ENCODE measurements around the gene FNBP1. TPM values are rescaled to one million over a fixed set of nuclear protein-coding genes. Genes with fewer than 3 reads are reported as not detected.
A peak's percentile ranks its signal among the peaks of the same experiment; 100 is the strongest.
"Not testable (repeated sequence)": the region's sequence is repeated elsewhere in the genome, so short reads cannot be mapped to it uniquely, and the experiment has no call there.

Gene FNBP1
- total RNA-seq, 2 donors from 2014 or later: 27.7 to 29.0 TPM

GRCh38 chr9:130026583-130027340 lies 16.2 kb downstream of the FNBP1 start:
- intact Hi-C loops (cut with DNase I): no loop called here
- DNase-seq (no peak), ATAC-seq (no peak)

GRCh38 chr9:130024597-130024994 lies 18.4 kb downstream of the FNBP1 start:
- ATAC-seq (peak in 1 of 2 donors; percentile 30), DNase-seq (no peak)
- intact Hi-C loops (cut with DNase I): no loop called here

GRCh38 chr9:130023994-130024596 lies 18.9 kb downstream of the FNBP1 start:
- intact Hi-C loops (cut with DNase I): no loop called here
- DNase-seq: no peak
- no peak for ATAC-seq

GRCh38 chr9:130023144-130023787 lies 19.7 kb downstream of the FNBP1 start:
- DNase-seq (no peak), ATAC-seq (peak in 1 of 2 donors; percentile 12)
- intact Hi-C loops (cut with DNase I): no loop called here

GRCh38 chr9:130022566-130023143 lies 20.3 kb downstream of the FNBP1 start:
- ATAC-seq (no peak), DNase-seq (no peak)
- intact Hi-C loops (cut with DNase I): no loop called here

GRCh38 chr9:130021842-130022241 lies 21.1 kb downstream of the FNBP1 start:
- DNase-seq; intact Hi-C loops (cut with DNase I); ATAC-seq: not testable (repeated sequence)

- DNase-seq (no peak), ATAC-seq (no peak)
- intact Hi-C loops (cut with DNase I): no loop called here
Observed at GRCh38 chr9:130021123-130021522, 21.9 kb downstream of the FNBP1 start.

GRCh38 chr9:130020618-130021017 lies 22.4 kb downstream of the FNBP1 start:
- no peak for ATAC-seq
- no peak for DNase-seq
- intact Hi-C loops (cut with DNase I): no loop called here

GRCh38 chr9:130018265-130018664 lies 24.7 kb downstream of the FNBP1 start:
- intact Hi-C loops (cut with DNase I): no loop called here
- DNase-seq (no peak), ATAC-seq (no peak)

GRCh38 chr9:130017510-130017909 lies 25.5 kb downstream of the FNBP1 start:
- ATAC-seq; intact Hi-C loops (cut with DNase I); DNase-seq: not testable (repeated sequence)

GRCh38 chr9:130017076-130017475 lies 25.9 kb downstream of the FNBP1 start:
- intact Hi-C loops (cut with DNase I): no loop called here
- DNase-seq: no peak
- no peak for ATAC-seq

- no peak for ATAC-seq
- intact Hi-C loops (cut with DNase I): no loop called here
- DNase-seq: no peak
Observed at GRCh38 chr9:130015353-130016019, 27.5 kb downstream of the FNBP1 start.

- ATAC-seq (no peak), DNase-seq (no peak)
- intact Hi-C loops (cut with DNase I): no loop called here
Observed at GRCh38 chr9:130013326-130013725, 29.7 kb downstream of the FNBP1 start.

GRCh38 chr9:130010151-130010988 lies 32.6 kb downstream of the FNBP1 start:
- no peak for DNase-seq
- intact Hi-C loops (cut with DNase I): no loop called here
- ATAC-seq: no peak

- intact Hi-C loops (cut with DNase I); ATAC-seq; DNase-seq: not testable (repeated sequence)
Observed at GRCh38 chr9:130009546-130009945, 33.4 kb downstream of the FNBP1 start.

- DNase-seq: no peak
- no peak for ATAC-seq
- intact Hi-C loops (cut with DNase I): no loop called here
Observed at GRCh38 chr9:130008538-130008937, 34.5 kb downstream of the FNBP1 start.

- ATAC-seq; intact Hi-C loops (cut with DNase I): not testable (repeated sequence)
Observed at GRCh38 chr9:130006952-130007351, 36.0 kb downstream of the FNBP1 start.

GRCh38 chr9:130003943-130004552 lies 38.9 kb downstream of the FNBP1 start:
- intact Hi-C loops (cut with DNase I): no loop called here
- ATAC-seq (no peak), DNase-seq (no peak)

More at GRCh38 chr9:130006952-130007351, 36.0 kb downstream of the FNBP1 start:
- not testable (repeated sequence) for DNase-seq

Measured in left cardiac atrium (tissue), 4 donors.